HEK293 (cell line): ENCODE data around the gene RAET1L.

Source experiments
- CTCF ChIA-PET: fragments of 350-600 bp; formaldehyde crosslinking; extraction: SDS; loops from one replicate; lab custom pipeline; 2021; ENCODE audit warnings: antibody characterized with exemption; lab: Yijun Ruan, JAX
- POLR2A ChIA-PET: fragments of 300-600 bp; formaldehyde crosslinking; extraction: SDS; loops from one replicate; lab custom pipeline; 2020; ENCODE audit warnings: antibody characterized with exemption, inconsistent platforms; lab: Yijun Ruan, JAX
- H3K27ac ChIP-seq: fragments of 200-500 bp; sonication (Bioruptor generic); 2 replicates; pipeline ENCODE4 v1.5.1; 2014; ENCODE audit warnings: low read depth, low read length, control low read depth, inconsistent platforms; ENCODE audit errors: extremely low read depth
- H3K36me3 ChIP-seq, 2 experiments: fragments of 200-500 bp in 1 of 2; sonication (Bioruptor generic) in 1 of 2; 1 replicate in 1 of 2; 2 replicates in 1 of 2; pipeline ENCODE4 v1.5.1; 2014 to 2017; ENCODE audit warnings: inconsistent platforms in 2 of 2, low read length in 2 of 2; ENCODE audit not compliant: control insufficient read depth in 2 of 2, insufficient read depth in 1 of 2
- H3K4me1 ChIP-seq: fragments of 200-500 bp; sonication (Bioruptor generic); 2 replicates; pipeline ENCODE4 v1.5.1; 2014; ENCODE audit warnings: mild to moderate bottlenecking, low read length, inconsistent platforms; ENCODE audit not compliant: control insufficient read depth, insufficient read depth
- H3K4me3 ChIP-seq: 2 replicates; pipeline ENCODE4 v1.5.1; 2011; ENCODE audit warnings: low read depth, mild to moderate bottlenecking, control low read depth, low read length, moderate library complexity
- H3K9me3 ChIP-seq: fragments of 200-500 bp; sonication (Bioruptor generic); 2 replicates; pipeline ENCODE4 v1.5.1; 2014; ENCODE audit warnings: low read depth, low read length, inconsistent platforms; ENCODE audit not compliant: control insufficient read depth, insufficient read depth
- FEZF1 ChIP-seq: fragments of 450-650 bp; formaldehyde crosslinking; IDR thresholded peaks from 2 replicates; pipeline ENCODE4 v1.5.1; 2016; ENCODE audit warnings: missing biosample characterization, missing genetic modification characterization
- IKZF3 ChIP-seq: fragments of 450-650 bp; IDR thresholded peaks from 2 replicates; pipeline ENCODE4 v1.5.0; 2018; ENCODE audit warnings: missing biosample characterization, mild to moderate bottlenecking, missing genetic modification characterization, moderate library complexity
- INSM2 ChIP-seq: fragments of 450-650 bp; formaldehyde crosslinking; IDR thresholded peaks from 2 replicates; pipeline ENCODE4 v1.5.1; 2016; ENCODE audit warnings: missing biosample characterization, missing genetic modification characterization
- KLF8 ChIP-seq: fragments of 450-650 bp; formaldehyde crosslinking; IDR thresholded peaks from 2 replicates; pipeline ENCODE4 v1.5.1; 2016; ENCODE audit warnings: missing biosample characterization, missing genetic modification characterization
- MZF1 ChIP-seq: fragments of 450-650 bp; formaldehyde crosslinking; IDR thresholded peaks from 2 replicates; pipeline ENCODE4 v1.5.1; 2017; ENCODE audit warnings: missing biosample characterization, missing genetic modification characterization, borderline replicate concordance
- PRDM1 ChIP-seq: fragments of 450-650 bp; formaldehyde crosslinking; IDR thresholded peaks from 2 replicates; pipeline ENCODE4; 2016; ENCODE audit warnings: missing biosample characterization, missing genetic modification characterization
- REPIN1 ChIP-seq: fragments of 450-650 bp; formaldehyde crosslinking; IDR thresholded peaks from 2 replicates; pipeline ENCODE4 v1.5.1; 2017; ENCODE audit warnings: missing biosample characterization, missing genetic modification characterization, low read depth
- SCRT1 ChIP-seq: fragments of 450-650 bp; formaldehyde crosslinking; IDR thresholded peaks from 2 replicates; pipeline ENCODE4 v1.5.1; 2016; ENCODE audit warnings: missing biosample characterization, missing genetic modification characterization, borderline replicate concordance
- SETDB1 ChIP-seq: IDR thresholded peaks from one replicate; pipeline ENCODE4 v1.6.1; 2017; ENCODE audit warnings: mild to moderate bottlenecking, low read length, moderate library complexity, mixed read lengths; ENCODE audit not compliant: insufficient read length
- SP7 ChIP-seq: fragments of 450-650 bp; formaldehyde crosslinking; IDR thresholded peaks from 2 replicates; pipeline ENCODE4 v1.5.1; 2016; ENCODE audit warnings: missing biosample characterization, missing genetic modification characterization
- TCF7L2 ChIP-seq: IDR thresholded peaks from 2 replicates; pipeline ENCODE4 v1.6.1; 2011; ENCODE audit warnings: low read depth, mild to moderate bottlenecking, inconsistent platforms, low read length, moderate library complexity, borderline replicate concordance
- ZBTB17 ChIP-seq: fragments of 450-650 bp; formaldehyde crosslinking; IDR thresholded peaks from 2 replicates; pipeline ENCODE4 v1.5.1; 2016; ENCODE audit warnings: missing biosample characterization, missing genetic modification characterization
- ZBTB21 ChIP-seq: fragments of 450-650 bp; formaldehyde crosslinking; IDR thresholded peaks from 2 replicates; pipeline ENCODE4 v1.5.1; 2017; ENCODE audit warnings: missing biosample characterization, missing genetic modification characterization
- ZFP41 ChIP-seq: fragments of 450-650 bp; formaldehyde crosslinking; IDR thresholded peaks from 2 replicates; pipeline ENCODE4 v1.5.1; 2016; ENCODE audit warnings: missing biosample characterization, missing genetic modification characterization, borderline replicate concordance
- ZNF10 ChIP-seq: fragments of 450-650 bp; formaldehyde crosslinking; IDR thresholded peaks from 2 replicates; pipeline ENCODE4 v1.5.1; 2017; ENCODE audit warnings: missing biosample characterization, missing genetic modification characterization
- ZNF138 ChIP-seq: fragments of 450-650 bp; formaldehyde crosslinking; IDR thresholded peaks from 2 replicates; pipeline ENCODE4 v1.5.1; 2016; ENCODE audit warnings: missing biosample characterization, missing genetic modification characterization, borderline replicate concordance
- ZNF174 ChIP-seq: fragments of 450-650 bp; formaldehyde crosslinking; IDR thresholded peaks from 2 replicates; pipeline ENCODE4 v1.5.0; 2017; ENCODE audit warnings: missing biosample characterization, mild to moderate bottlenecking, missing genetic modification characterization
- ZNF184 ChIP-seq: fragments of 450-650 bp; IDR thresholded peaks from 2 replicates; pipeline ENCODE4 v1.5.1; 2018; ENCODE audit warnings: missing biosample characterization, mild to moderate bottlenecking, missing genetic modification characterization
- ZNF24 ChIP-seq: fragments of 450-650 bp; formaldehyde crosslinking; IDR thresholded peaks from 2 replicates; pipeline ENCODE4 v1.5.1; 2016; ENCODE audit warnings: missing biosample characterization, missing genetic modification characterization
- ZNF266 ChIP-seq: fragments of 450-650 bp; formaldehyde crosslinking; IDR thresholded peaks from 2 replicates; pipeline ENCODE4 v1.5.1; 2016; ENCODE audit warnings: missing biosample characterization, missing genetic modification characterization, low read depth
- ZNF302 ChIP-seq: fragments of 450-650 bp; formaldehyde crosslinking; IDR thresholded peaks from 2 replicates; pipeline ENCODE4 v1.5.1; 2016; ENCODE audit warnings: missing biosample characterization, missing genetic modification characterization, low read depth
- ZNF341 ChIP-seq: fragments of 450-650 bp; formaldehyde crosslinking; IDR thresholded peaks from 2 replicates; pipeline ENCODE4; 2016; ENCODE audit warnings: low read depth, missing biosample characterization, missing genetic modification characterization
- ZNF513 ChIP-seq: fragments of 450-650 bp; IDR thresholded peaks from 2 replicates; pipeline ENCODE4 v1.5.1; 2018; ENCODE audit warnings: missing biosample characterization, missing genetic modification characterization
- ZNF514 ChIP-seq: fragments of 450-650 bp; formaldehyde crosslinking; IDR thresholded peaks from 2 replicates; pipeline ENCODE4 v1.5.1; 2016; ENCODE audit warnings: missing biosample characterization, missing genetic modification characterization
- ZNF521 ChIP-seq: fragments of 450-650 bp; formaldehyde crosslinking; IDR thresholded peaks from 2 replicates; pipeline ENCODE4 v1.5.1; 2017; ENCODE audit warnings: missing biosample characterization, mild to moderate bottlenecking, missing genetic modification characterization
- ZNF549 ChIP-seq: fragments of 450-650 bp; IDR thresholded peaks from 2 replicates; pipeline ENCODE4 v1.5.1; 2018; ENCODE audit warnings: missing biosample characterization, missing genetic modification characterization, mild to moderate bottlenecking, inconsistent platforms, moderate library complexity
- ZNF571 ChIP-seq: fragments of 450-650 bp; formaldehyde crosslinking; IDR thresholded peaks from 2 replicates; pipeline ENCODE4 v1.5.0; 2017; ENCODE audit warnings: missing biosample characterization, missing genetic modification characterization
- ZNF621 ChIP-seq: fragments of 450-650 bp; formaldehyde crosslinking; IDR thresholded peaks from 2 replicates; pipeline ENCODE4 v1.5.1; 2017; ENCODE audit warnings: missing biosample characterization, missing genetic modification characterization
- ZNF623 ChIP-seq: fragments of 450-650 bp; formaldehyde crosslinking; IDR thresholded peaks from 2 replicates; pipeline ENCODE4 v1.5.1; 2016; ENCODE audit warnings: missing biosample characterization, missing genetic modification characterization
- ZNF670 ChIP-seq: fragments of 450-650 bp; formaldehyde crosslinking; IDR thresholded peaks from 2 replicates; pipeline ENCODE4 v1.5.1; 2016; ENCODE audit warnings: missing biosample characterization, missing genetic modification characterization, low read depth
- ZNF768 ChIP-seq: fragments of 450-650 bp; formaldehyde crosslinking; IDR thresholded peaks from 2 replicates; pipeline ENCODE4 v1.5.1; 2018; ENCODE audit warnings: missing biosample characterization, mild to moderate bottlenecking, missing genetic modification characterization
- ZSCAN5A ChIP-seq: fragments of 450-650 bp; formaldehyde crosslinking; IDR thresholded peaks from 2 replicates; pipeline ENCODE4 v1.5.1; 2016; ENCODE audit warnings: missing biosample characterization, missing genetic modification characterization

RAET1L gene

GRCh38 chr6:149985481-149985937 is 39.8 kb downstream of the RAET1L start:
- ChIA-PET CTCF (no interaction called here), POLR2A (no interaction called here)
- H3K4me3 ChIP-seq = no peak overlapping the region
- peaks cover 6% of the 10 kb centered on the region for H3K4me1 ChIP-seq
- H3K27ac ChIP-seq = no peak overlapping the region
- TF ChIP-seq IKZF3 (tag by site-specific recombination) (no peak), ZNF768 (no peak), INSM2 (tag by site-specific recombination) (no peak), ZNF174 (tag by site-specific recombination) (no peak), SP7 (tag by site-specific recombination) (no peak), TCF7L2 (no peak), SETDB1 (no peak), ZNF138 (no peak), ZNF514 (tag by site-specific recombination) (no peak), ZFP41 (tag by site-specific recombination) (no peak), ZNF621 (tag by site-specific recombination) (no peak), FEZF1 (tag by site-specific recombination) (no peak), ZNF10 (tag by site-specific recombination) (no peak), ZNF623 (tag by site-specific recombination) (no peak)
- no peaks in the 10 kb centered on the region for H3K36me3 ChIP-seq
- H3K9me3 ChIP-seq = no peaks in the 10 kb centered on the region

GRCh38 chr6:149984773-149985172 is 40.6 kb downstream of the RAET1L start:
- no peaks in the 10 kb centered on the region for H3K9me3 ChIP-seq
- ChIA-PET CTCF (no interaction called here), POLR2A (interaction anchor here (0.6 to 1.8 kb wide), 2 partner anchors 21 to 108 kb away, joined by 3 to 10 read pairs; partner anchors contain the start of gene ULBP1)
- H3K36me3 ChIP-seq = no peaks in the 10 kb centered on the region
- H3K4me1 ChIP-seq = no peaks in the 10 kb centered on the region; the same call in 1 of the 2 replicates
- H3K27ac ChIP-seq = no peak overlapping the region
- H3K4me3 ChIP-seq = no peak overlapping the region
- TF ChIP-seq ZNF549 (tag by site-specific recombination) (no peak), SCRT1 (tag by site-specific recombination) (no peak), KLF8 (tag by site-specific recombination) (no peak), ZNF24 (no peak), ZNF513 (tag by site-specific recombination) (no peak), ZNF670 (tag by site-specific recombination) (no peak), ZNF184 (tag by site-specific recombination) (no peak), MZF1 (tag by site-specific recombination) (no peak), ZNF266 (no peak), REPIN1 (no peak), ZNF302 (tag by site-specific recombination) (no peak), ZBTB17 (tag by site-specific recombination) (no peak), ZNF521 (no peak), ZSCAN5A (tag by site-specific recombination) (no peak), PRDM1 (tag by site-specific recombination) (no peak), ZBTB21 (tag by site-specific recombination) (no peak), ZNF514 (tag by site-specific recombination) (no peak), ZNF571 (no peak), ZNF341 (tag by site-specific recombination) (no peak)
